Tibial artery (tissue), 4 donors: Measurements from ENCODE around the gene UBE2H.
A peak's percentile ranks its signal among the peaks of the same experiment; 100 is the strongest.

Experiments used
- DNase-seq, 2 donors: peaks; one replicate each; pipeline ENCODE4 v3.0.0-alpha.2; 2019
- H3K27ac ChIP-seq, 2 donors: fragments of 200-600 bp; sonication (generic) in 1 of 2; 1 replicate in 1 of 2; 2 replicates in 1 of 2; pipeline ENCODE4 v1.5.1; 2018 to 2019; ENCODE audit warnings: mild to moderate bottlenecking in 1 of 2
- H3K27me3 ChIP-seq, 2 donors: fragments of 200-600 bp; sonication (generic) in 1 of 2; one replicate each; pipeline versions ENCODE4 v1.5.1 to v1.6.0; 2016 to 2019
- H3K36me3 ChIP-seq, 3 donors: fragments of 200-600 bp; sonication (generic) in 2 of 3; one replicate each; pipeline ENCODE4 v1.5.1; 2016 to 2019; ENCODE audit warnings: mild to moderate bottlenecking in 2 of 3
- H3K4me1 ChIP-seq, 4 donors: fragments of 200-600 bp; sonication (generic) in 2 of 4; 1 replicate in 3 of 4; 2 replicates in 1 of 4; pipeline ENCODE4 v1.5.1; 2016 to 2019
- H3K4me3 ChIP-seq, 2 donors: fragments of 200-600 bp; sonication (generic) in 1 of 2; 1 replicate in 1 of 2; 2 replicates in 1 of 2; pipeline ENCODE4 v1.5.1; 2018 to 2019; ENCODE audit warnings: mild to moderate bottlenecking in 2 of 2
- H3K9me3 ChIP-seq, 3 donors: fragments of 200-600 bp; sonication (generic) in 1 of 3; one replicate each; pipeline ENCODE4 v1.5.1; 2016 to 2019
- intact Hi-C: fragments of 100-400 bp; cut with DNase I; formaldehyde crosslinking; loops from one replicate; pipeline ENCODE4 v1.15.0; 2023; ENCODE audit warnings: low total_unique reads
- TF ChIP-seq, protein P1 (sequence below), 2 experiments: fragments of 200-600 bp in 1 of 2; fragments of 450-650 bp in 1 of 2; IDR thresholded peaks; one replicate each; pipeline ENCODE4 v1.5.1; 2017 to 2019; ENCODE audit warnings: antibody characterized with exemption in 2 of 2, mild to moderate bottlenecking in 1 of 2, moderate library complexity in 1 of 2

The UBE2H gene

DNA sequence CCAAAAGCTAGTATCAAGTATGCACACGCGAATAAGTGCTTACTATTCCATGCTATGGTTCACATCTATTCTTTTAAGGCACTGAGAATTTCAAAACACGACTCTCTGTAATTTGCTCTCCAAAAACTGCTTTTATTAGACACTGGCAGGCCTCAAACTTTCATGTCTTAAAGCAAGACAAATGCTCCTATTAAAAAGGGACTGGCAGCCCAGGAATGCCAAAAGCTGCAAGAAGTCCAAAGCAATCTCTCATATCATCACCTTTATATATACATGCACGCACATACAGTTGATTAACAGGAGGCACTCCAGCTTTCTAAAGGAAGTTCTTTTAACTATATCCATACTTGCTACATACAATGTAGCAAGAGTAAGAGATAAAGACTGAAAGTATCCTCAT lies 34.8 kb downstream of the UBE2H start:
- intact Hi-C loops, result no loop called here
- Histone ChIP-seq H3K36me3 (no peaks in the 10 kb centered on the region), H3K9me3 (no peaks in the 10 kb centered on the region), H3K27ac (peak overlapping the region; percentile 33 to 44), H3K27me3 (no peaks in the 10 kb centered on the region), H3K4me1 (peaks cover 0 to 81% (median 39%) of the 10 kb centered on the region in 4 donors), H3K4me3 (no peak overlapping the region)
- no peak for DNase-seq
- TF ChIP-seq, protein P1, sequence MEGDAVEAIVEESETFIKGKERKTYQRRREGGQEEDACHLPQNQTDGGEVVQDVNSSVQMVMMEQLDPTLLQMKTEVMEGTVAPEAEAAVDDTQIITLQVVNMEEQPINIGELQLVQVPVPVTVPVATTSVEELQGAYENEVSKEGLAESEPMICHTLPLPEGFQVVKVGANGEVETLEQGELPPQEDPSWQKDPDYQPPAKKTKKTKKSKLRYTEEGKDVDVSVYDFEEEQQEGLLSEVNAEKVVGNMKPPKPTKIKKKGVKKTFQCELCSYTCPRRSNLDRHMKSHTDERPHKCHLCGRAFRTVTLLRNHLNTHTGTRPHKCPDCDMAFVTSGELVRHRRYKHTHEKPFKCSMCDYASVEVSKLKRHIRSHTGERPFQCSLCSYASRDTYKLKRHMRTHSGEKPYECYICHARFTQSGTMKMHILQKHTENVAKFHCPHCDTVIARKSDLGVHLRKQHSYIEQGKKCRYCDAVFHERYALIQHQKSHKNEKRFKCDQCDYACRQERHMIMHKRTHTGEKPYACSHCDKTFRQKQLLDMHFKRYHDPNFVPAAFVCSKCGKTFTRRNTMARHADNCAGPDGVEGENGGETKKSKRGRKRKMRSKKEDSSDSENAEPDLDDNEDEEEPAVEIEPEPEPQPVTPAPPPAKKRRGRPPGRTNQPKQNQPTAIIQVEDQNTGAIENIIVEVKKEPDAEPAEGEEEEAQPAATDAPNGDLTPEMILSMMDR (IDR thresholded peaks at IDR 0.05), result no peak

DNA sequence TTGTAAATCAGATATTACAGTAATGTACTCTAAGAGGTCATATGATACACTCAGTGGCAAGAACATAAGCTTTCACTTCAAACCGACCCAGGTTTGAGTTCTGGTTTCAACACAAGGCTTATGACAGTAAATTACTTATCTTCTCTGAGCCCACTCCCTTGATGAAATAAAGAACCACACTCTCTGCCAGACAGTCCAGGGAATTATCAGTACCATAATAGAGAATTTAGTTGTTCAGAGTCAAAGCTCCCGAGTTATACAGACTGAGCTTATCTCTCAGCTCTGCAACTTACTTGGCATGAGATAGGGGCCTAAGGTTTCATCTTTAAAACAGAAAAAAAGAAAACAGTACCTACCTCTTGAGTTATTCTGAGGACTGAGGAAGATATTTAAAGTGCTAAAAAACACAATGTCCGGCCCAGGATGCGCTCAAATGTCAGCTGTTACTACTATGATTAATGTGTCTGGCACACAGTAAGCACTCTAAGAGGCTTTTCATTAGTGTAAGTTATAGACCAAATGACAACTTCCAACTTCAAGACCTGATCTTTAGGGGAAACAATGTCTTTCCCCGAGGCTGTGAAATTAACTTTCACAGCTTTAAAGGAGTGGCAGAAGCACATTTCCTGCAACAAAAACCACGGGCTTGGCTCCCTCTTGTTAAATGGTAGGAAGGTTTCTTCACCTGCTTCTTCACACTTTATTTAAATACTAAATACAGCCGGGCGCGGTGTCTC lies 38.1 kb downstream of the UBE2H start:
- no peaks in the 10 kb centered on the region for H3K9me3 ChIP-seq
- intact Hi-C loops, result no loop called here
- H3K27me3 ChIP-seq, result no peaks in the 10 kb centered on the region
- peaks cover 0 to 6% (median 0%) of the 10 kb centered on the region in 3 donors for H3K36me3 ChIP-seq
- peaks cover 0 to 80% (median 32%) of the 10 kb centered on the region in 4 donors for H3K4me1 ChIP-seq
- DNase-seq, result no peak
- no peak overlapping the region for H3K4me3 ChIP-seq
- no peak overlapping the region for H3K27ac ChIP-seq
- TF ChIP-seq, protein P1 (IDR thresholded peaks at IDR 0.05), result no peak

DNA sequence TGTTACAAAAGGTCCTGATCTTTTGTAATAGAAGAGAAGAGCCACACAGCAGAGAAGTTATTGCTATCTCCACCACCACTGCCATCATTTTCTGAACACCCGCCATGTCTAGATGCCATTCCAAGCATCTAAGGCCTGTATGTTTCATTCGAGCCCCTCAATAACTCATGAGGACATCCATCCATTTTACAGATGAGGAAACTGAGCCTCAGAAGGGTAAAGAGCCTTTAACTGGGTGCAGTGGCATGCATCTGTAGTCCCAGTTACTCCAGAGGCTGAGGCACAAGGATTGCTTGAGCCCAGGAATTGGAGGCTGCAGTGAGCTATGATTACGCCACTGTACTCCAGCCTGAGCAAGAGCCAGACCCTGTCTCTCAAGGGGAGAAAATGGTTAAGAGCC lies 39.3 kb downstream of the UBE2H start:
- TF ChIP-seq, protein P1 (IDR thresholded peaks at IDR 0.05), result no peak
- H3K36me3 ChIP-seq, result peaks cover 0 to 6% (median 0%) of the 10 kb centered on the region in 3 donors
- H3K9me3 ChIP-seq, result no peaks in the 10 kb centered on the region
- intact Hi-C loops, result no loop called here
- no peaks in the 10 kb centered on the region for H3K27me3 ChIP-seq
- H3K4me3 ChIP-seq, result no peak overlapping the region
- H3K27ac ChIP-seq, result no peak overlapping the region
- H3K4me1 ChIP-seq, result peaks cover 0 to 83% (median 33%) of the 10 kb centered on the region in 4 donors
- no peak for DNase-seq

DNA sequence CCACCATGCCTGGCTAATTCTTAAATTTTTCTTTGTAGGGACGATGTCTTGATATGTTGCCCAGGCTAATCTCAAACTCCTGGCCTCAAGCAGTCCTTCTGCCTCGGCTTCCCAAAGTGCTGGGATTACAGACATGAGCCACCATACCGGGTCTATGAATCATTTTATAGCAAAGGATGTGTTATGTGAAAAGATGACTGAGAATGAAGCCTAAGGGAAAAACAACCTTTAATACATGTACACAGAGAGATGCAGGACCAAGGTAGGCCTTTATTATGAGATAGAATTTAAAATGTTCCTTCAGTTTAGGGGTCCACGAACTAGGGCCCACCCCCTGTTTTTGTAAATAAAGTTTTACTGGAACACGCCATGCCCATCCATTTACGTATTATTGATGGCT lies 41.0 kb downstream of the UBE2H start:
- no peaks in the 10 kb centered on the region for H3K9me3 ChIP-seq
- no peak for DNase-seq
- intact Hi-C loops, result no loop called here
- TF ChIP-seq, protein P1 (IDR thresholded peaks at IDR 0.05), result no peak
- H3K4me1 ChIP-seq, result peaks cover 0 to 82% (median 34%) of the 10 kb centered on the region in 4 donors
- H3K27me3 ChIP-seq, result no peaks in the 10 kb centered on the region
- H3K36me3 ChIP-seq, result peaks cover 0 to 6% (median 0%) of the 10 kb centered on the region in 3 donors
- no peak overlapping the region for H3K4me3 ChIP-seq
- no peak overlapping the region for H3K27ac ChIP-seq

DNA sequence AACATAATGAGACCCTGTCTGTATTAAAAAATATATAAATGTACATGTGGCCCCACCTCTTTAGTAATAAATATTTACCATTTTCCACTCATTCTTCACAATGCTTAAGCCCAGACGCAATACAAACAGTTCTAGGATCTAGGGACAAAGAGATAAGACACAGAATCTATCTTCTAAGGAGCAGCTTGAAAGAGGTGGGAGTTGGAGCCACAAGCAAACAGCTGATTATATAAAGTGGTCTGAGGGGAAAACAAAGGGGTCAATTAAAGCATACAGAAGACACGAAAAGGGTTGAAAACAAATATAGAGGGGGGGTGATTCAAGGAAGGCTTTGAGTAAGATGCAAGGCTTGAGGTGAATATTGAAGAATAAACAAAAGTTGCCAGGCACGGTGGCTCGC lies 43.1 kb downstream of the UBE2H start:
- no peaks in the 10 kb centered on the region for H3K9me3 ChIP-seq
- TF ChIP-seq, protein P1 (IDR thresholded peaks at IDR 0.05), result no peak
- no peak for DNase-seq
- no peak overlapping the region for H3K27ac ChIP-seq
- H3K4me1 ChIP-seq, result peaks cover 0 to 77% (median 25%) of the 10 kb centered on the region in 4 donors
- intact Hi-C loops, result no loop called here
- no peak overlapping the region for H3K4me3 ChIP-seq
- H3K27me3 ChIP-seq, result no peaks in the 10 kb centered on the region
- H3K36me3 ChIP-seq, result peaks cover 0 to 6% (median 0%) of the 10 kb centered on the region in 3 donors
